Memory B cell (primary cell): Measurements from ENCODE around the gene CAND2.
"Not testable (repeated sequence)": the region's sequence is repeated elsewhere in the genome, so short reads cannot be mapped to it uniquely, and the experiment has no call there.

Experiments used
- ATAC-seq: fragments of 150-1000 bp; cut with Tn5 transposase; 2 replicates; pipeline ENCODE4 v1.10.0; 2021; ENCODE audit warnings: low read depth, mild to moderate bottlenecking, moderate library complexity
- DNase-seq, 2 donors: peaks; one replicate each; pipeline ENCODE4 v3.0.0; 2022; ENCODE audit warnings: low spot score in 2 of 2
- H3K27ac Mint-ChIP-seq: one replicate; pipeline ENCODE4 v1.8.0; 2022; ENCODE audit warnings: mild to moderate bottlenecking, moderate library complexity, mixed read lengths
- H3K27me3 Mint-ChIP-seq: one replicate; pipeline ENCODE4 v1.8.0; 2022; ENCODE audit warnings: mixed read lengths
- H3K36me3 Mint-ChIP-seq: one replicate; pipeline ENCODE4 v1.8.0; 2022; ENCODE audit warnings: mild to moderate bottlenecking, mixed read lengths
- H3K4me1 Mint-ChIP-seq: one replicate; pipeline ENCODE4 v1.8.0; 2022; ENCODE audit warnings: mixed read lengths
- H3K4me3 Mint-ChIP-seq: one replicate; pipeline ENCODE4 v1.8.0; 2022; ENCODE audit warnings: mild to moderate bottlenecking, moderate library complexity, mixed read lengths
- H3K9me3 Mint-ChIP-seq: one replicate; pipeline ENCODE4 v1.8.0; 2022; ENCODE audit warnings: mixed read lengths

Gene CAND2

GRCh38 chr3:12777171-12777570 lies 19.3 kb upstream of the CAND2 start:
- H3K9me3 Mint-ChIP-seq = peaks cover 10% of the 10 kb centered on the region
- ATAC-seq = no peak
- peaks cover 7% of the 10 kb centered on the region for H3K36me3 Mint-ChIP-seq
- peaks cover 8% of the 10 kb centered on the region for H3K4me1 Mint-ChIP-seq
- no peak overlapping the region for H3K27ac Mint-ChIP-seq
- no peak for DNase-seq
- no peak overlapping the region for H3K4me3 Mint-ChIP-seq
- peaks cover 9% of the 10 kb centered on the region for H3K27me3 Mint-ChIP-seq

- no peaks in the 10 kb centered on the region for H3K9me3 Mint-ChIP-seq
These were observed 15.7 kb upstream of the CAND2 start for GRCh38 chr3:12780751-12781150.

GRCh38 chr3:12782172-12782815 lies 14.2 kb upstream of the CAND2 start:
- peak; percentile 47 for ATAC-seq
- H3K36me3 Mint-ChIP-seq = no peaks in the 10 kb centered on the region
- H3K4me3 Mint-ChIP-seq = no peak overlapping the region
- H3K9me3 Mint-ChIP-seq = no peaks in the 10 kb centered on the region
- H3K27me3 Mint-ChIP-seq = peaks cover 15% of the 10 kb centered on the region
- DNase-seq = no peak
- H3K4me1 Mint-ChIP-seq = no peaks in the 10 kb centered on the region
- H3K27ac Mint-ChIP-seq = no peak overlapping the region

More at GRCh38 chr3:12780751-12781150, 15.7 kb upstream of the CAND2 start:
- Mint-ChIP-seq H3K27me3 (peaks cover 15% of the 10 kb centered on the region), H3K27ac (no peak overlapping the region), H3K4me3 (no peak overlapping the region), H3K4me1 (no peaks in the 10 kb centered on the region), H3K36me3 (no peaks in the 10 kb centered on the region)
- no peak for ATAC-seq
- DNase-seq = no peak

- peaks cover 17% of the 10 kb centered on the region for H3K27me3 Mint-ChIP-seq
- peaks cover 2% of the 10 kb centered on the region for H3K4me1 Mint-ChIP-seq
- no peak overlapping the region for H3K27ac Mint-ChIP-seq
- no peaks in the 10 kb centered on the region for H3K36me3 Mint-ChIP-seq
- no peak for ATAC-seq
- H3K9me3 Mint-ChIP-seq = no peaks in the 10 kb centered on the region
- no peak for DNase-seq
- no peak overlapping the region for H3K4me3 Mint-ChIP-seq
These were observed 11.4 kb upstream of the CAND2 start for GRCh38 chr3:12785096-12785495.

- H3K9me3 Mint-ChIP-seq, H3K4me3 Mint-ChIP-seq, H3K4me1 Mint-ChIP-seq, ATAC-seq, H3K27ac Mint-ChIP-seq, H3K36me3 Mint-ChIP-seq: not testable (repeated sequence)
- peaks cover 13% of the 10 kb centered on the region for H3K27me3 Mint-ChIP-seq
- DNase-seq = peak in 1 of 2 donors; percentile 69
These were observed 9.1 kb upstream of the CAND2 start for GRCh38 chr3:12787346-12787745.

- not testable (repeated sequence) for H3K4me3 Mint-ChIP-seq, H3K36me3 Mint-ChIP-seq, ATAC-seq, H3K4me1 Mint-ChIP-seq, DNase-seq, H3K27ac Mint-ChIP-seq, H3K9me3 Mint-ChIP-seq
- H3K27me3 Mint-ChIP-seq = peaks cover 10% of the 10 kb centered on the region
These were observed 8.4 kb upstream of the CAND2 start for GRCh38 chr3:12787967-12788690.

- Mint-ChIP-seq H3K27me3 (peaks cover 6% of the 10 kb centered on the region), H3K4me3 (no peak overlapping the region), H3K9me3 (no peaks in the 10 kb centered on the region), H3K36me3 (no peaks in the 10 kb centered on the region), H3K4me1 (peaks cover 4% of the 10 kb centered on the region), H3K27ac (no peak overlapping the region)
- no peak for DNase-seq
- no peak for ATAC-seq
These were observed 5.0 kb upstream of the CAND2 start for GRCh38 chr3:12791430-12791829.

- DNase-seq = no peak
- no peak overlapping the region for H3K4me3 Mint-ChIP-seq
- no peak overlapping the region for H3K27ac Mint-ChIP-seq
- H3K9me3 Mint-ChIP-seq = no peaks in the 10 kb centered on the region
- peaks cover 5% of the 10 kb centered on the region for H3K27me3 Mint-ChIP-seq
- peaks cover 20% of the 10 kb centered on the region for H3K4me1 Mint-ChIP-seq
- ATAC-seq = no peak
- no peaks in the 10 kb centered on the region for H3K36me3 Mint-ChIP-seq
These were observed 2.8 kb upstream of the CAND2 start for GRCh38 chr3:12793701-12794100.

- H3K4me1 Mint-ChIP-seq = peaks cover 20% of the 10 kb centered on the region
These were observed 828 bp downstream of the CAND2 start for GRCh38 chr3:12797124-12797891.

GRCh38 chr3:12797892-12798558 lies 1.5 kb downstream of the CAND2 start:
- Mint-ChIP-seq H3K36me3 (no peaks in the 10 kb centered on the region), H3K4me3 (peak overlapping the region; percentile 41), H3K27me3 (peaks cover 3% of the 10 kb centered on the region), H3K4me1 (peaks cover 20% of the 10 kb centered on the region), H3K27ac (no peak overlapping the region), H3K9me3 (no peaks in the 10 kb centered on the region)
- ATAC-seq (peak; percentile 56), DNase-seq (no peak)

More at GRCh38 chr3:12797124-12797891, 828 bp downstream of the CAND2 start:
- DNase-seq (no peak), ATAC-seq (no peak)
- peaks cover 3% of the 10 kb centered on the region for H3K27me3 Mint-ChIP-seq
- H3K9me3 Mint-ChIP-seq = no peaks in the 10 kb centered on the region
- peak overlapping the region; percentile 90 for H3K4me3 Mint-ChIP-seq
- peak overlapping the region; percentile 26 for H3K27ac Mint-ChIP-seq
- H3K36me3 Mint-ChIP-seq = no peaks in the 10 kb centered on the region

GRCh38 chr3:12798559-12799179 lies 2.2 kb downstream of the CAND2 start:
- ATAC-seq (no peak), DNase-seq (no peak)
- no peak overlapping the region for H3K4me3 Mint-ChIP-seq
- H3K27me3 Mint-ChIP-seq = peaks cover 3% of the 10 kb centered on the region
- H3K9me3 Mint-ChIP-seq = no peaks in the 10 kb centered on the region
- H3K36me3 Mint-ChIP-seq = no peaks in the 10 kb centered on the region
- H3K4me1 Mint-ChIP-seq = peaks cover 20% of the 10 kb centered on the region
- H3K27ac Mint-ChIP-seq = no peak overlapping the region

- H3K4me3 Mint-ChIP-seq = no peak overlapping the region
- no peaks in the 10 kb centered on the region for H3K36me3 Mint-ChIP-seq
- H3K27me3 Mint-ChIP-seq = peaks cover 3% of the 10 kb centered on the region
These were observed 3.3 kb downstream of the CAND2 start for GRCh38 chr3:12799525-12800440.

GRCh38 chr3:12803371-12803770 lies 6.9 kb downstream of the CAND2 start:
- ATAC-seq = no peak
- H3K4me1 Mint-ChIP-seq = peaks cover 1% of the 10 kb centered on the region
- no peaks in the 10 kb centered on the region for H3K27me3 Mint-ChIP-seq
- H3K36me3 Mint-ChIP-seq = no peaks in the 10 kb centered on the region
- no peak for DNase-seq
- H3K27ac Mint-ChIP-seq = no peak overlapping the region
- H3K9me3 Mint-ChIP-seq = no peaks in the 10 kb centered on the region
- no peak overlapping the region for H3K4me3 Mint-ChIP-seq

More at GRCh38 chr3:12799525-12800440, 3.3 kb downstream of the CAND2 start:
- H3K27ac Mint-ChIP-seq = no peak overlapping the region
- ATAC-seq = no peak
- H3K4me1 Mint-ChIP-seq = peaks cover 20% of the 10 kb centered on the region
- no peaks in the 10 kb centered on the region for H3K9me3 Mint-ChIP-seq
- DNase-seq = no peak
